Measurements from ENCODE around the gene DHRS13. TPM values are rescaled to one million over a fixed set of nuclear protein-coding genes. Genes with fewer than 3 reads are reported as not detected.
A peak's percentile ranks its signal among the peaks of the same experiment; 100 is the strongest.

The DHRS13 gene
- total RNA-seq, 2 experiments from 2014 or later: 23.3 to 29.5 TPM

DNA sequence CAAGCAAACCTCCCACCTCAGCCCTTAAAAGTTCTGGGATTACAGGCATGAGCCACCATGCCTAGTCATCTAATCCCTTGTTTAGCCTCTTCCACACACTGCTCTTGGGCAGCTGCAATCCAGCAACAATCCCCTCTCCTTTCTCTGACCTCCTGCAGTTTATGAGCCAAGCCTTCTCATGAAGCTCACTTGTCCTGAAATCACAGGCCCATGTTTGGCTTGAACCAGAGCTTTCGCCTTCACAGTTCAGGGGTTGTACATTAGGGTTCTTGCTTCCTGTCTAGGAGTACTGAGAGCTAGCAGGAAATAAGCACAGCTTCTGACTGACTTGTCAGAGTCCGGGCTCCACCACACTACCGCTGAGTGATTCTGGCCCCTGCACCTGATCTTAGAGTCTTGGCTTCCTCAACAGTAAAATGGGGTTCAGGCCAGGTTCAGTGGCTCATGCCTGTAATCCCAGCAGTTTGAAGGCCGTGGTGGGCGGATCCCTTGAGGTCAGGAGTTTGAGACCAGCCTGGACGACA lies 31.8 kb downstream of the DHRS13 start:
- intact Hi-C loops (cut with DNase I, micrococcal nuclease): no loop called here
- CTCF ChIA-PET: interaction anchor here (0.6 to 2.0 kb wide), 9 partner anchors 9 to 246 kb away, joined by 3 to 6 read pairs (median 3); no protein-coding TSS in a partner anchor
- POLR2A ChIA-PET: interaction anchor here (0.7 to 1.0 kb wide), 5 partner anchors 10 to 39 kb away, joined by 3 to 7 read pairs (median 4); partner anchors contain the start of gene FAM222B
- ATAC-seq (peak; percentile 92), DNase-seq (peak; percentile 75)
- Mint-ChIP-seq H3K27me3 (no peaks in the 10 kb centered on the region), H3K9me3 (ENCODE audit: low read depth) (no peaks in the 10 kb centered on the region), H3K27ac (peak overlapping the region; percentile 87), H3K4me3 (no peak overlapping the region), H3K4me1 (peaks cover 25% of the 10 kb centered on the region), H3K36me3 (ENCODE audit: low read depth) (no peaks in the 10 kb centered on the region)

DNA sequence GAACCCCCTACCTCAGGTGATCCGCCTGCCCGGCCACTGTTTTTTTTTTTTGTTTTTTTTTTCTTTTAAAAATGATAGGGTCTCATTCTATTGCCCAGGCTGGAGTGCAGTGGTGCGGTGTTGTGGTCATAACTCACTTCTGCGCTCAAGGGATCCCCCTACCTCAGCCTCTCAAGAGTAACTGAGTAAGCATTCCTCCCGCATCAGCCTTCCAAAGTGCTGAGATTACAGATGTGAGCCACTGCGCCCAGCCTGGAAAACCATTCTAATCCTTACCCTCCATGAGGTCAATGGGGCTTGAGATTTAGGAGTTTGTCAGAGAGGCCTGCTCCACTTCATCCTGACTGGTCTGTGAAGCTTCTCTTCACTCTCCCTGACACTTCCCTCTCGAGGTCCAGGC lies 35.6 kb downstream of the DHRS13 start:
- no peaks in the 10 kb centered on the region for H3K36me3 Mint-ChIP-seq (ENCODE audit: low read depth)
- intact Hi-C loops (cut with DNase I, micrococcal nuclease): no loop called here
- POLR2A ChIA-PET: no interaction called here

DNA sequence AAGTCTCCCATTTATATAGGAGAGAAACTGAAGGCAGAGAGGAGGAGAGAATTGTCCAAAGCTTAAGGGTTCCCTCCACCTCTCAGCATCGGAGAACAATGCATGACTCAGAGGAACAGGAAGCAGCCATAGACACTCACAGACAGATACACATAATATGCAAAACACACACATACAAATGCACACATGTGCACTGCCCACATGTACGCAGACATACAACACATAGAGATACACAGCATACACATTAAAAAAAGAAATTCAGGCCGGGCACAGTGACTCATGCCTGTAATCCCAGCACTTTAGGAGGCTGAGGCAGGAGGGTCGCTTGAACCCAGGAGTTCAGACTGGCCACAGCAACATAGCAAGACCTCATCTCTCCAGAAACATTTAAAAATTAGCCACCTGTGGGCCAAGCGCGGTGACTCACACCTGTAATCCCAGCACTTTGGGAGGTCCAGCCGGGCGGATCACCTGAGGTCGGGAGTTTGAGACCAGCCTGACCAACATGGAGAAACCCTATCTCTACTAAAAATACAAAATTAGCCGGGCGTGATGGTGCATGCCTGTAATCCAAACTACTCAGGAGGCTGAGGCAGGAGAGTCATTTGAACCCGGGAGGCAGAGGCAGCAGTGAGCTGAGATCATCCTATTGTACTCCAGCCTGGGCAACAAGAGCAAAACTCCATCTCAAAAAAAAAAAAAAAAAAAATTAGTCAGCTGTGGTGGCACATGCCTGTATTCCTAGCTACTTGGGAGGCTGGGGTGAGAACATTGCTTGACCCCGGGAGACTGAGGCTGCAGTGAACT lies 36.7 kb downstream of the DHRS13 start:
- CTCF ChIA-PET: interaction anchor here (1.0 to 1.2 kb wide), 2 partner anchors 102 to 103 kb away, joined by 3 to 4 read pairs; no protein-coding TSS in a partner anchor
- intact Hi-C loops (cut with DNase I, micrococcal nuclease): no loop called here
- H3K9me3 Mint-ChIP-seq (ENCODE audit: low read depth): no peaks in the 10 kb centered on the region
- H3K27me3 Mint-ChIP-seq: no peaks in the 10 kb centered on the region
- H3K4me3 Mint-ChIP-seq: no peak overlapping the region
- peak; percentile 76 for ATAC-seq
- peaks cover 3% of the 10 kb centered on the region for H3K4me1 Mint-ChIP-seq
- H3K36me3 Mint-ChIP-seq (ENCODE audit: low read depth): no peaks in the 10 kb centered on the region
- no peak for DNase-seq
- POLR2A ChIA-PET: no interaction called here
- H3K27ac Mint-ChIP-seq: no peak overlapping the region

More for the DNA sequence above, 35.6 kb downstream of the DHRS13 start:
- ATAC-seq (no peak), DNase-seq (no peak)
- H3K27ac Mint-ChIP-seq: no peak overlapping the region
- no peaks in the 10 kb centered on the region for H3K27me3 Mint-ChIP-seq
- no peak overlapping the region for H3K4me3 Mint-ChIP-seq
- CTCF ChIA-PET: interaction anchor here (1.0 kb wide), 1 partner anchor 104 kb away, joined by 4 read pairs; no protein-coding TSS in a partner anchor
- H3K4me1 Mint-ChIP-seq: peaks cover 13% of the 10 kb centered on the region
- H3K9me3 Mint-ChIP-seq (ENCODE audit: low read depth): no peaks in the 10 kb centered on the region

DNA sequence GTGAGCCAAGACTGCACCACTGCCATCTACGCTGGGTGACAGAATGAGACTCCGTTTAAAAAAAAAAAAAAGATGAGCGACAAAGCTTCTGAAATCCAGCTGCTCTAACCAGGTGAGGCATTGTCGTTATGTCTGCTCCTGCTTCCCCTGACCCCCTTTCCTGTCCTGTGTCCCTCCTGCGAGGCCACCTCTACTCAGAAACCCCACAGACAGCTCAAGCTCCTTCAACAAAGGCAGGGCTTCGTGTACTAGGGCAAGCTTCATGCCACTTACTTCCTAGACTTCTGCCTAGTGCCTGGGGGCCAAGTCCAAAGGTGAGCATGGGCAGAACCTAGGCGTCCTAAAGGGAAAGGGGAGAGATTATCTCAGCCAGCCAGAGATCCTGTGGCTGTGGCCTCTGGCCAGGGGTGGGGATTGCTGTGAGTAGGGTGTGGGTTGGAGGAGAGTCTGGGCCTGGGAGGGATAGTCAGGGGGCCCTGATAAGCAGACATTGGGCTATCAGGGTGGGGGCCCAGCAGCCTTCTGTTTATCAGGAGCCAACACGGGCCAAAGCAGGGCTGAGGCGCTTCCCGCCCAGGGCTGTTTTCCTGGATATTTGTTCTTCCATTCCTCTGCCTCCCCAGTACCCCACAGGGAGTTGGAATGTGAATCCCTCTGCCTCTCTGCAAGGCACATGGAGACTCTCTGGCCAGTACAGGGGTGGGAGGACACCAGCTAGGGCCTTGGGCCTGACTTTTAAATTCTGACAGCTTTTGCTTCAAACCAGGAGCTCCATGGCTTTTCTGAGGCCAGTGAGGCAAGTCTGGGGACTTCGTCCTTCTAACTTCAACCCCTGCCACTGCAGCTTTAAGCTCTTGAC lies 37.7 kb downstream of the DHRS13 start:
- Mint-ChIP-seq H3K9me3 (ENCODE audit: low read depth) (no peaks in the 10 kb centered on the region), H3K4me1 (no peaks in the 10 kb centered on the region), H3K4me3 (no peak overlapping the region), H3K27ac (no peak overlapping the region), H3K27me3 (no peaks in the 10 kb centered on the region), H3K36me3 (ENCODE audit: low read depth) (peaks cover 3% of the 10 kb centered on the region)
- no peak for ATAC-seq
- ChIA-PET CTCF (interaction anchor here (1.1 to 1.2 kb wide), 2 partner anchors 101 to 249 kb away, joined by 3 read pairs; no protein-coding TSS in a partner anchor), POLR2A (no interaction called here)
- DNase-seq: no peak
- intact Hi-C loops (cut with DNase I, micrococcal nuclease): no loop called here

DNA sequence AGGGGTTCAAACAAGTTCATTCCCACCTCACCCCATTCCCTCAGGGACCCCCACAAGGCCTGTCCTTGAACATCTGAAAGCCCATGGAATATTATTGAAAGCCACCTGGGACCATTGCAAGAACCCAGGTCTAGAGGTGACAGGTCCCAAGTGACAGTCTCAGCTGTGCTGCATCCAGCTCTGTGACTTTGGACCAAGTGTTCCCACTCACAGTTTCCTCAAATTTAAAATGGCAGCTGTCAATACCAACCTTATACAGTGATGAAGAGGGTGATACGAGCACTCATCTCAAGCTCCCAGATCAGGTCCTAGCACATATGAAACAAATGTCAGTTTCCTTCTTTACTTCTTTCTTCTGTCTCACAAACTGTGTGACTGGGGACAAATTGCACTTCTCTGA lies 38.9 kb downstream of the DHRS13 start:
- Mint-ChIP-seq H3K36me3 (ENCODE audit: low read depth) (peaks cover 9% of the 10 kb centered on the region), H3K4me1 (no peaks in the 10 kb centered on the region), H3K9me3 (ENCODE audit: low read depth) (no peaks in the 10 kb centered on the region), H3K27ac (no peak overlapping the region), H3K4me3 (no peak overlapping the region), H3K27me3 (no peaks in the 10 kb centered on the region)
- intact Hi-C loops (cut with DNase I, micrococcal nuclease): no loop called here
- DNase-seq: no peak
- ChIA-PET CTCF (interaction anchor here (1.1 to 2.0 kb wide), 3 partner anchors 34 to 250 kb away, joined by 3 to 6 read pairs (median 5); no protein-coding TSS in a partner anchor), POLR2A (no interaction called here)
- no peak for ATAC-seq

- CTCF ChIA-PET: interaction anchor here (0.6 to 2.0 kb wide), 4 partner anchors 13 to 591 kb away, joined by 3 to 6 read pairs (median 4); no protein-coding TSS in a partner anchor
- H3K4me3 Mint-ChIP-seq: no peak overlapping the region
- H3K9me3 Mint-ChIP-seq (ENCODE audit: low read depth): no peaks in the 10 kb centered on the region
- H3K4me1 Mint-ChIP-seq: peaks cover 10% of the 10 kb centered on the region
- peaks cover 19% of the 10 kb centered on the region for H3K36me3 Mint-ChIP-seq (ENCODE audit: low read depth)
- intact Hi-C loops (cut with DNase I, micrococcal nuclease): no loop called here
- no peak for ATAC-seq
- no peak for DNase-seq
- no peak overlapping the region for H3K27ac Mint-ChIP-seq
- no peaks in the 10 kb centered on the region for H3K27me3 Mint-ChIP-seq
- POLR2A ChIA-PET: no interaction called here
Measured at GRCh38 chr17:28862561-28862960, 40.3 kb downstream of the DHRS13 start.

- CTCF ChIA-PET: interaction anchor here (0.6 to 1.6 kb wide), 8 partner anchors 10 to 592 kb away, joined by 3 to 6 read pairs (median 3); no protein-coding TSS in a partner anchor
Measured at GRCh38 chr17:28861393-28862203, 41.3 kb downstream of the DHRS13 start.

GRCh38 chr17:28860363-28860808 lies 42.5 kb downstream of the DHRS13 start:
- POLR2A ChIA-PET: interaction anchor here (0.6 kb wide), 1 partner anchor 49 kb away, joined by 3 read pairs; no protein-coding TSS in a partner anchor
- ATAC-seq: no peak
- Mint-ChIP-seq H3K36me3 (ENCODE audit: low read depth) (peaks cover 30% of the 10 kb centered on the region), H3K9me3 (ENCODE audit: low read depth) (no peaks in the 10 kb centered on the region), H3K4me3 (no peak overlapping the region), H3K27me3 (no peaks in the 10 kb centered on the region), H3K4me1 (peaks cover 19% of the 10 kb centered on the region), H3K27ac (no peak overlapping the region)
- intact Hi-C loops (cut with DNase I, micrococcal nuclease): no loop called here
- DNase-seq: no peak
- CTCF ChIA-PET: interaction anchor here (0.8 kb wide), 2 partner anchors 18 to 33 kb away, joined by 3 read pairs; no protein-coding TSS in a partner anchor

More at GRCh38 chr17:28861393-28862203, 41.3 kb downstream of the DHRS13 start:
- POLR2A ChIA-PET: interaction anchor here (0.7 to 1.0 kb wide), 2 partner anchors 10 to 20 kb away, joined by 4 to 7 read pairs; no protein-coding TSS in a partner anchor
- peaks cover 14% of the 10 kb centered on the region for H3K4me1 Mint-ChIP-seq
- intact Hi-C loops (cut with DNase I, micrococcal nuclease): no loop called here
- peaks cover 24% of the 10 kb centered on the region for H3K36me3 Mint-ChIP-seq (ENCODE audit: low read depth)
- ATAC-seq (no peak), DNase-seq (no peak)
- H3K27ac Mint-ChIP-seq: no peak overlapping the region
- H3K9me3 Mint-ChIP-seq (ENCODE audit: low read depth): no peaks in the 10 kb centered on the region
- no peak overlapping the region for H3K4me3 Mint-ChIP-seq
- H3K27me3 Mint-ChIP-seq: no peaks in the 10 kb centered on the region

DNA sequence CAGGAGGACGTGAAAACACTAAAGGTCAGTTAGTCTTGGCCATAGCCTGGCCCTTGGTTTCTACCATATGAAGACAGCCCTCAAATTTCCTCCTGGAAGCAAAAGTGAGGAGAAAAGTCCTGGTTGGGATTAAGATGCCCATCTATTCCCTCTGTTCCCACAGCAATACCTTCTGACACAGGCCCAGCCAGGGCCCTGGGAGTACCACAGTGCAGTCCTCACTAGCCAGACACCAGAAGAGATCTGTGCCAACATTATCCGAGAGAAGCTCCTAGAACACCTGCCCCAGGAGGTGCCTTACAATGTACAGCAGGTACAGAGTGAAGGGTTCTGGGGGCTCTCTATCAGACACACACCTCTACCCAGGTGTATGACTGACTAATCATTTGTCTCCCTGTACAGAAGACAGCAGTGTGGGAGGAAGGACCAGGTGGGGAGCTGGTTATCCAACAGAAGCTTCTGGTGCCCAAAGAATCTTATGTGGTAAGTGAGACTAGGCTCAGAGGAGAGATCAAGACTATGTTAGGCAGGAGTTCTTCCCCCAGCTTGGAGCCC lies 44.0 kb downstream of the DHRS13 start:
- DNase-seq (no peak), ATAC-seq (no peak)
- POLR2A ChIA-PET: interaction anchor here (0.5 to 1.0 kb wide), 2 partner anchors 31 to 62 kb away, joined by 3 to 4 read pairs; no protein-coding TSS in a partner anchor
- intact Hi-C loops (cut with DNase I, micrococcal nuclease): loop anchor here in 1 of 2 experiments (5.0 kb wide), 2 partner anchors 47 to 93 kb away; partner anchors contain the start of gene PHF12
- no peak overlapping the region for H3K27ac Mint-ChIP-seq
- H3K36me3 Mint-ChIP-seq (ENCODE audit: low read depth): peaks cover 30% of the 10 kb centered on the region
- H3K4me3 Mint-ChIP-seq: no peak overlapping the region
- CTCF ChIA-PET: interaction anchor here (0.7 to 1.6 kb wide), 6 partner anchors 10 to 133 kb away, joined by 3 to 6 read pairs (median 4); partner anchors contain the start of gene TLCD1
- H3K4me1 Mint-ChIP-seq: peaks cover 24% of the 10 kb centered on the region
- no peaks in the 10 kb centered on the region for H3K27me3 Mint-ChIP-seq
- H3K9me3 Mint-ChIP-seq (ENCODE audit: low read depth): no peaks in the 10 kb centered on the region

Data from activated CD4-positive, alpha-beta T cell treated with anti-CD3 and anti-CD28 coated beads for 36 hours (primary cell).